GM21737 (cell line): ENCODE data around the gene ACOT12.
"Not testable (repeated sequence)": the region's sequence is repeated elsewhere in the genome, so short reads cannot be mapped to it uniquely, and the experiment has no call there.

Source experiments
- ATAC-seq: cut with Tn5 transposase; IDR thresholded peaks from one replicate; pipeline ENCODE4 v1.9.1; 2021; ENCODE audit warnings: mild to moderate bottlenecking, moderate library complexity; ENCODE audit not compliant: unreplicated experiment

Gene ACOT12

GRCh38 chr5:81345411-81346003, 48.4 kb downstream of the ACOT12 start:
- no peak for ATAC-seq

GRCh38 chr5:81344736-81345135, 49.2 kb downstream of the ACOT12 start:
- no peak for ATAC-seq

GRCh38 chr5:81338213-81338612, 55.7 kb downstream of the ACOT12 start:
- ATAC-seq, result not testable (repeated sequence)

GRCh38 chr5:81337803-81338202, 56.1 kb downstream of the ACOT12 start:
- no peak for ATAC-seq

GRCh38 chr5:81336556-81336955, 57.4 kb downstream of the ACOT12 start:
- ATAC-seq, result no peak

GRCh38 chr5:81335946-81336345, 58.0 kb downstream of the ACOT12 start:
- ATAC-seq, result no peak

GRCh38 chr5:81334304-81335061, 59.5 kb downstream of the ACOT12 start:
- ATAC-seq, result no peak

- ATAC-seq, result no peak
Observed at GRCh38 chr5:81326554-81326953, 67.4 kb downstream of the ACOT12 start.

GRCh38 chr5:81317536-81317935, 76.4 kb downstream of the ACOT12 start:
- no peak for ATAC-seq

- no peak for ATAC-seq
Observed at GRCh38 chr5:81316571-81316970, 77.4 kb downstream of the ACOT12 start.

- ATAC-seq, result no peak
Observed at GRCh38 chr5:81315830-81316229, 78.1 kb downstream of the ACOT12 start.

GRCh38 chr5:81315336-81315735, 78.6 kb downstream of the ACOT12 start:
- no peak for ATAC-seq

GRCh38 chr5:81314581-81314980, 79.4 kb downstream of the ACOT12 start:
- ATAC-seq, result no peak

- no peak for ATAC-seq
Observed at GRCh38 chr5:81313686-81314085, 80.2 kb downstream of the ACOT12 start.

- ATAC-seq, result no peak
Observed at GRCh38 chr5:81313278-81313677, 80.7 kb downstream of the ACOT12 start.

GRCh38 chr5:81310402-81311063, 83.4 kb downstream of the ACOT12 start:
- no peak for ATAC-seq

- ATAC-seq, result no peak
Observed at GRCh38 chr5:81308836-81309235, 85.1 kb downstream of the ACOT12 start.

GRCh38 chr5:81305785-81306184, 88.1 kb downstream of the ACOT12 start:
- ATAC-seq, result no peak

GRCh38 chr5:81303563-81303962, 90.4 kb downstream of the ACOT12 start:
- no peak for ATAC-seq

- ATAC-seq, result no peak
Observed at GRCh38 chr5:81302596-81302995, 91.3 kb downstream of the ACOT12 start.

- peak; percentile 96 for ATAC-seq
Observed at GRCh38 chr5:81301271-81302015, 92.5 kb downstream of the ACOT12 start, which contains the start of gene ZCCHC9. Gene ZCCHC9, plus strand, starts transcription at chr5:81301587. Its CDS starts 3,171 bp downstream, at chr5:81304758.
